ENCODE results near the gene DPP10. TPM values are rescaled to one million over a fixed set of nuclear protein-coding genes. Genes with fewer than 3 reads are reported as not detected.

The DPP10 gene
- total and polyA plus RNA-seq, 8 donors, result 1.1 to 8.2 (median 5.8) TPM

DNA sequence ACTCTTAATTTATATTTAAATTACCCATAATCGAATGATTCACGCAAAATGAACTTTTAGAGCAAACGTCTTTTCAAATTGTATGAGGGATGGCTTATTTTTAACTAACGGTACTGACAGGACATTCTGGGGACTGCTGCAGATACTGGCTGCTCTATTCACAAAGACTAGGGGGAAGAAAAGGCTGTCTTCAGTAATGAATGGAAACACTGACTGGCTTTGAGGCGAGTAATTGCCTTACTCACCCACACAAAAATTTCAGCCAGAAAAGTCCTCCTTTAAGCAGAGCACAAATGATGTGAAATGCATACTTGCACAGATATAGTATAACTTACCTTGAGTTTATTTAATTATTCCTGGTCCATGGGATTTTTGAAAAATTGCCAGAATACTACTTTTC lies 852.6 kb downstream of the DPP10 start:
- no peaks in the 10 kb centered on the region for H3K9me3 ChIP-seq
- no peak for DNase-seq
- H3K36me3 ChIP-seq, result no peaks in the 10 kb centered on the region
- ATAC-seq, result no peak
- H3K4me3 ChIP-seq, result no peak overlapping the region
- TF ChIP-seq, protein P1, sequence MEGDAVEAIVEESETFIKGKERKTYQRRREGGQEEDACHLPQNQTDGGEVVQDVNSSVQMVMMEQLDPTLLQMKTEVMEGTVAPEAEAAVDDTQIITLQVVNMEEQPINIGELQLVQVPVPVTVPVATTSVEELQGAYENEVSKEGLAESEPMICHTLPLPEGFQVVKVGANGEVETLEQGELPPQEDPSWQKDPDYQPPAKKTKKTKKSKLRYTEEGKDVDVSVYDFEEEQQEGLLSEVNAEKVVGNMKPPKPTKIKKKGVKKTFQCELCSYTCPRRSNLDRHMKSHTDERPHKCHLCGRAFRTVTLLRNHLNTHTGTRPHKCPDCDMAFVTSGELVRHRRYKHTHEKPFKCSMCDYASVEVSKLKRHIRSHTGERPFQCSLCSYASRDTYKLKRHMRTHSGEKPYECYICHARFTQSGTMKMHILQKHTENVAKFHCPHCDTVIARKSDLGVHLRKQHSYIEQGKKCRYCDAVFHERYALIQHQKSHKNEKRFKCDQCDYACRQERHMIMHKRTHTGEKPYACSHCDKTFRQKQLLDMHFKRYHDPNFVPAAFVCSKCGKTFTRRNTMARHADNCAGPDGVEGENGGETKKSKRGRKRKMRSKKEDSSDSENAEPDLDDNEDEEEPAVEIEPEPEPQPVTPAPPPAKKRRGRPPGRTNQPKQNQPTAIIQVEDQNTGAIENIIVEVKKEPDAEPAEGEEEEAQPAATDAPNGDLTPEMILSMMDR (IDR thresholded peaks at IDR 0.05), result no peak
- H3K4me1 ChIP-seq, result peaks cover 0 to 6% (median 0%) of the 10 kb centered on the region in 3 donors
- H3K27ac ChIP-seq, result no peak overlapping the region
- no peaks in the 10 kb centered on the region for H3K27me3 ChIP-seq
- WGBS, 2 donors, result 81 to 84% methylated on average over 5 of the region's 5 CpGs
- intact Hi-C loops (cut with DNase I), result no loop called here
- no peak for FAIRE-seq

DNA sequence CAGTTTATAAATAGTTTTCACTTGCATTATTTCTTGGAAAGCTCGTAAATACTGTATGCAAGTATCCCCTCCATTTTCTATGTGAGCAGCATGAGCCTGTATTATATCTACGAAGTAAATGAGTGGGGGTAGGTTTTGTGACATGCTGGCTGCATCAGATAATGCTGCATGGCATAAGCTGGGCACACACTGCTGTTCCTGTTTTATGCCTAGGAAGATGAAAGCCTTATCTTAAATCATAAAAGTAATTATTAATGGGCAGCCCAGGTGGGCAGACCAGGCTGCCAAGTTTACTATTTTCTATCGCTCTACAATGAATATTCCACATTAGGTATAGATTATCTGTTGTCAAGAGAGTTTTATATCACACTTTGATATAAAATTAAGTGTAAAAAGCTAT lies 854.6 kb downstream of the DPP10 start:
- DNase-seq, result no peak
- H3K27ac ChIP-seq, result no peak overlapping the region
- ATAC-seq, result peak in 2 of 4 donors; percentile 19 to 48
- no peaks in the 10 kb centered on the region for H3K36me3 ChIP-seq
- H3K27me3 ChIP-seq, result no peaks in the 10 kb centered on the region
- no peak for FAIRE-seq
- no peaks in the 10 kb centered on the region for H3K9me3 ChIP-seq
- TF ChIP-seq, protein P1 (IDR thresholded peaks at IDR 0.05), result no peak
- H3K4me1 ChIP-seq, result peaks cover 0 to 6% (median 0%) of the 10 kb centered on the region in 3 donors
- intact Hi-C loops (cut with DNase I), result no loop called here
- WGBS, 2 donors, result 20 to 22% methylated on average over 3 of the region's 3 CpGs
- H3K4me3 ChIP-seq, result no peak overlapping the region

DNA sequence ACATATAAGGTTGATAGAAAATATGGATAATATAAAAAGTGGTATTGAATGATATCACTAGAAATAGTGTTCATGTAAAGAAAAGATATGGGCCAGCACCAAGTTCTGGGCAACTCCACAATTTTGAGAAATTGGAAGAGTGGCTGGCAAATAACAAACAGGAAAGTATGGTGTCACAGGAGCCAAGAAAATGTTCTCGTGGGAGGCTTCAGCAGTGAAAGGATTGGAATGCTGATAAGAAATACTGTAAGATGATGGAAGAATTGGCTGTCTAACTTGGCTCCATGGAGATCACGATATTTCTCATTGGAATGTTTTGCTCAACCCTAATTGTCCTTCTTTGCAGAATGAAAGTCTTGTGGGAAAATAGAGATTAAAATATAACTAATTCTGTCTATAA lies 856.8 kb downstream of the DPP10 start:
- no peak overlapping the region for H3K4me3 ChIP-seq
- no peak for ATAC-seq
- no peaks in the 10 kb centered on the region for H3K9me3 ChIP-seq
- H3K36me3 ChIP-seq, result no peaks in the 10 kb centered on the region
- intact Hi-C loops (cut with DNase I), result no loop called here
- no peaks in the 10 kb centered on the region for H3K27me3 ChIP-seq
- FAIRE-seq, result no peak
- no peak overlapping the region for H3K27ac ChIP-seq
- WGBS, 2 donors, result 60 to 61% methylated on average over 2 of the region's 2 CpGs
- H3K4me1 ChIP-seq, result peaks cover 0 to 6% (median 0%) of the 10 kb centered on the region in 3 donors
- no peak for DNase-seq
- TF ChIP-seq, protein P1 (IDR thresholded peaks at IDR 0.05), result no peak

DNA sequence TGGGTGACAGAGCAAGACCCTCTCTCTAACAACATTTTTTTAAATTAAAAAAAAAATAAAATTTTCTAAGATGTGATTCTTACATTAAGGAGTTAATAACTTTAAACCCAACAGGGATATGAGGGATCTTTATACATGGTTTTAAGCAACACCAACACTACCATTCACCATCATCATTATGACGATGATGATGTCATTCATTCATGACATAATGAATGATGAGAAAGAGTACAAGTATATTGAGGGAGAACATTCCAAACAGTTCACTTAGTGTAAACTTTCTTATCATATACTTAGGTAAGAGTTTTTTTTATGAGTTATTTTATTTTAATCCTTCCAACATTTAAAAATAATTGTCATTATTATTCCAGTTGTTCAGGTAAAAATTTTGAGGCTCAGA lies 863.3 kb downstream of the DPP10 start:
- TF ChIP-seq, protein P1 (IDR thresholded peaks at IDR 0.05), result no peak
- intact Hi-C loops (cut with DNase I), result no loop called here
- Histone ChIP-seq H3K4me1 (no peaks in the 10 kb centered on the region), H3K4me3 (no peak overlapping the region), H3K27ac (no peak overlapping the region), H3K9me3 (no peaks in the 10 kb centered on the region), H3K36me3 (no peaks in the 10 kb centered on the region), H3K27me3 (no peaks in the 10 kb centered on the region)
- FAIRE-seq (no peak), ATAC-seq (no peak), DNase-seq (no peak)
- 74 to 87% methylated on average over 1 of the region's 1 CpG for WGBS, 2 donors

DNA sequence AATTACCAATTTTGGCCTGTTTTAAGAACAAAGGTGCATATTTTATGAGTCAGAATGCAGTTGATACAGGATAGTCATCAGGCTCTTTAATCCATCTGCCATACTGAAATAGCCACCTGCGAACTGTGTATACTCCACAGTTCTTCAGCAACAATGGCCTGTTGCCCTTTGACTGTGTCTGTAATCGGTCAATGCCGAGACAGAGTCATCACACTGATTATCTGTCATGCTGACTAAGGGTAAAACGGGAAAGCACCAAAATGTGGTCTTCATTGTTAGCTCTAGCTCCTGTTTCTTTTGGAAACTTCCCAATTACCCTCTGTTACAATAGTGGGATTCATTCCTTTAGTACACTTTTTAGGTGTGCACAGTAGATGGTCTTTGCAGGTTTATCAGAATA lies 871.7 kb downstream of the DPP10 start:
- no peak overlapping the region for H3K4me3 ChIP-seq
- FAIRE-seq, result no peak
- no peak overlapping the region for H3K27ac ChIP-seq
- intact Hi-C loops (cut with DNase I), result no loop called here
- WGBS, 2 donors, result 79 to 81% methylated on average over 4 of the region's 4 CpGs
- H3K9me3 ChIP-seq, result no peaks in the 10 kb centered on the region
- ATAC-seq, result no peak
- TF ChIP-seq, protein P1 (IDR thresholded peaks at IDR 0.05), result no peak
- no peaks in the 10 kb centered on the region for H3K27me3 ChIP-seq
- H3K4me1 ChIP-seq, result no peaks in the 10 kb centered on the region
- DNase-seq, result no peak
- no peaks in the 10 kb centered on the region for H3K36me3 ChIP-seq
